Body of pancreas (tissue), 4 donors: ENCODE data around the gene COBL. TPM values are rescaled to one million over a fixed set of nuclear protein-coding genes. Genes with fewer than 3 reads are reported as not detected.
A peak's percentile ranks its signal among the peaks of the same experiment; 100 is the strongest.

Source experiments
- ATAC-seq: fragments of 150-250 bp; one replicate; pipeline ENCODE4 v1.9.1; 2016
- DNase-seq, 4 donors: peaks; one replicate each; pipeline ENCODE4 v3.0.0-alpha.2; 2019
- H3K27ac ChIP-seq, 4 donors: fragments of 200-600 bp; sonication (generic); 1 replicate in 3 of 4; 2 replicates in 1 of 4; pipeline versions ENCODE4 v1.5.1 to v1.6.1; 2016 to 2019; ENCODE audit warnings: mild to moderate bottlenecking in 1 of 4, mixed read lengths in 1 of 4, moderate library complexity in 1 of 4
- H3K27me3 ChIP-seq, 2 donors: fragments of 200-600 bp; sonication (generic); one replicate each; pipeline ENCODE4 v1.6.0; 2016; ENCODE audit warnings: mild to moderate bottlenecking in 1 of 2
- H3K36me3 ChIP-seq, 2 donors: fragments of 200-600 bp; sonication (generic); replicated peaks in 1 of 2; 2 replicates each; pipeline ENCODE4 v1.5.1; 2016; ENCODE audit warnings: low read depth in 2 of 2; ENCODE audit not compliant: insufficient read depth in 1 of 2
- H3K4me1 ChIP-seq: fragments of 200-600 bp; sonication (generic); one replicate; pipeline ENCODE4 v1.6.0; 2016
- H3K4me3 ChIP-seq, 2 donors: fragments of 200-600 bp; sonication (generic); 1 replicate in 1 of 2; 2 replicates in 1 of 2; pipeline ENCODE4 v1.5.1; 2016 to 2019
- H3K9me3 ChIP-seq, 3 donors: fragments of 200-600 bp; sonication (generic); 1 replicate in 2 of 3; 2 replicates in 1 of 3; pipeline ENCODE4 v1.5.1; 2016
- CTCF ChIP-seq, 7 experiments: fragments of 450-650 bp in 4 of 7; fragments of 200-600 bp in 3 of 7; sonication (generic) in 3 of 7; IDR thresholded peaks; one replicate each; pipeline ENCODE4 v1.5.1; 2016 to 2019; ENCODE audit warnings: antibody characterized with exemption in 7 of 7
- POLR2A ChIP-seq, 3 donors: fragments of 450-650 bp; IDR thresholded peaks; one replicate each; pipeline ENCODE4 v1.6.1; 2016; ENCODE audit warnings: antibody characterized with exemption in 3 of 3, mild to moderate bottlenecking in 2 of 3
- WGBS, 2 donors: methylation state at CpG; one replicate each; pipeline ENCODE4 v1.1.5; 2017; 5-methylcytosine and 5-hydroxymethylcytosine counted together
- intact Hi-C: fragments of 100-400 bp; cut with DNase I; formaldehyde crosslinking; loops from one replicate; pipeline ENCODE4 v1.15.1; 2023
- total RNA-seq, 2 donors: library from RNA; depleted of rRNA; stranded (reverse); fragments of >200 nt; gene quantifications; one replicate each; pipeline ENCODE4 v1.1.0, GENCODE V29; 2016

COBL gene
- total RNA-seq, 2 donors from 2014 or later: 22.3 to 25.4 TPM

GRCh38 chr7:51038573-51038972 is 278.0 kb downstream of the COBL start:
- no peak for DNase-seq
- no peaks in the 10 kb centered on the region for H3K9me3 ChIP-seq
- 90 to 98% methylated on average over 3 of the region's 3 CpGs for WGBS, 2 donors
- peaks cover 34% of the 10 kb centered on the region for H3K4me1 ChIP-seq
- H3K36me3 ChIP-seq: no peaks in the 10 kb centered on the region
- H3K27ac ChIP-seq: no peak overlapping the region
- H3K27me3 ChIP-seq: no peaks in the 10 kb centered on the region
- no peak for ATAC-seq
- TF ChIP-seq CTCF (IDR thresholded peaks at IDR 0.05): no peak
- TF ChIP-seq POLR2A (IDR thresholded peaks at IDR 0.05): no peak
- H3K4me3 ChIP-seq: no peak overlapping the region
- intact Hi-C loops: no loop called here

- Histone ChIP-seq H3K4me3 (no peak overlapping the region), H3K27me3 (no peaks in the 10 kb centered on the region), H3K36me3 (no peaks in the 10 kb centered on the region), H3K27ac (peak overlapping the region; percentile 28 to 90 (median 76)), H3K9me3 (no peaks in the 10 kb centered on the region), H3K4me1 (peaks cover 59% of the 10 kb centered on the region)
- ATAC-seq (no peak), DNase-seq (peak in 1 of 4 donors; percentile 43)
- TF ChIP-seq CTCF (IDR thresholded peaks at IDR 0.05) (no peak), POLR2A (IDR thresholded peaks at IDR 0.05) (no peak)
- 53 to 56% methylated on average over 8 of the region's 8 CpGs for WGBS, 2 donors
- intact Hi-C loops: no loop called here
Measured at GRCh38 chr7:51035716-51036115, 280.9 kb downstream of the COBL start.

DNA sequence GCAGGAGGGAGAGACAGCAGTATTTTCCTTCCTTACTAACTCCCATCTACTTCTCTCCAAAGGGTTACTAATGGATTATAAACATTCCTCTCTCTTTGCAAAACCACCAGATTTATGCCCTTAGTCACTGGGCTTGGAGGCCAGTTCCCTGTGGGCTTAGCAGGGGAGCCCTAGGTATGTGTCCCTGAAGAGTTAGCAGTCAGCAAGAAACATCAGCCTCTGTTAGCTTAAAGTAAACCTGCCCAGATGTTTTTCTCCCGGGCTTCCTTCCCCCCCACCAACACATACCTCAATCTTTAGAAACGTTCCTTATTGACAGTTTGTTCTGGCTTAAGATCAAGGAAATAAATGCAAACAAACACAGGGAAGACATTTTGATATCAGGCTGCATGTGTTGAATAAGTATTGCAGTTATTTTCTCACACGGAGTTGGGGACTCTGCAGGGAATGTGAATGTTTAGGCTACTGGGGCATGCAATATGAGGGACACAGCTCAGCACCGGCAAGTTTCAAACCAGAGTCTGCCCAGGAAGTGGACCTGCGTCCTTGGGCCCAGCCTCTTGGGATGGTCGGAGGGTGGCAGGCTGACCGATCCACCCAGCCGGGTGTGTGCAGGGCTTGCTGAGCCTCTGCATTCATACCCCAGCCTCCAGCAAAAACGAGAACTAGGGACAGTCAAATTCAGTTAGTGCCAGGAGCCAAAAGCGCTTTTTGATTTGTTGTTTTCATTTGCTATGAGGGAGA is 281.9 kb downstream of the COBL start:
- Histone ChIP-seq H3K36me3 (no peaks in the 10 kb centered on the region), H3K27me3 (no peaks in the 10 kb centered on the region), H3K4me3 (no peak overlapping the region), H3K9me3 (no peaks in the 10 kb centered on the region), H3K27ac (peak overlapping the region; percentile 85 to 90 (median 86)), H3K4me1 (peaks cover 69% of the 10 kb centered on the region)
- ATAC-seq (peak; percentile 67), DNase-seq (peak; percentile 49 to 74 (median 70))
- WGBS, 2 donors: 6 to 15% methylated on average over 10 of the region's 10 CpGs
- no peak for TF ChIP-seq POLR2A (IDR thresholded peaks at IDR 0.05)
- no peak for TF ChIP-seq CTCF (IDR thresholded peaks at IDR 0.05)
- intact Hi-C loops: no loop called here

DNA sequence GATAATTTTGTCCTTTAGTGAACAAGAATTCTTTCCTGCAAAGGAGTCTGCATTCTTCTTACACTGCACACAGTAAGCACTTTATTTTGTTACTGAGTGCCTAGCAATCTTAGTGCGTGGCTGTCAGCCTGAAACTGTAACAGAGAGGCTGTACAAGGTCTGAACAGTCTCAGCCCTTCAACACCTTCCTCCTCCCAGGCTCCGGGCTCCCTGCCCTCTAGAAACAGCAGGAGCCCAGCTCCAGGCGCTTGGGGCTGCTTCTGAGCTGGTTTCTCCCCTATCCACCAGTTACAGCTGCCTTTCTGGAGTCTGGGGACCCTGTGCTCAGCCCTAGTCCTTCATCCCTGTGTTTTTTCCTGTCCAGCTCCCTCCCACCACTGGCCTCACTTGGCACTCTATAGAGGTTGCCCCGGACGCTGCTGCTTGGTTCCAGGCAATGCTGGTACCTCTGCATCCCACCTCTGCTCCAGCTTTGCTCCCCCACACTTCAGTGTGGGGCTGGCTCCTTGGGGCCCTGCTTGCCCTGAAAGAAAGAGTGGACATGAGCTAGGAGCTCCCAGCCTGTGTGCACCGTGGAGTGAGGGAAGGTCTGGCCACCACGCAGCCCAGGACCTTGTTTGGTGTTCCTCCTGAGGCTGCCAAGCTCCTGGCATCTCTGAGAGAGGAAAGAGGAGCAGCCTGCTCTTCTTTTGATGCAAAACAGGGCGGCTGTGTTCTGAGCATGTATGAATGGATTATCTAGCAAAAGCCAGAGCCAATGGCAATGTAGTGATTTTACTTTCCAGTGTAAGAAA is 282.7 kb downstream of the COBL start:
- H3K27me3 ChIP-seq: no peaks in the 10 kb centered on the region
- no peak for ATAC-seq
- no peak overlapping the region for H3K4me3 ChIP-seq
- DNase-seq: peak in 1 of 4 donors; percentile 36
- H3K4me1 ChIP-seq: peaks cover 74% of the 10 kb centered on the region
- intact Hi-C loops: no loop called here
- no peaks in the 10 kb centered on the region for H3K9me3 ChIP-seq
- no peak for TF ChIP-seq CTCF (IDR thresholded peaks at IDR 0.05)
- TF ChIP-seq POLR2A (IDR thresholded peaks at IDR 0.05): no peak
- no peaks in the 10 kb centered on the region for H3K36me3 ChIP-seq
- H3K27ac ChIP-seq: peak overlapping the region; percentile 85 to 90 (median 86)
- 32 to 34% methylated on average over 6 to 8 of the region's 8 CpGs for WGBS, 2 donors
